Measurements from ENCODE around the gene GLT8D1.

GRCh38 chr3:52694528-52695189, 10.9 kb downstream of the GLT8D1 start:
- TF ChIP-seq HOXA7 (CRISPR knock-in tag; IDR thresholded peaks at IDR 0.05) (no peak), KDM5A (IDR thresholded peaks at IDR 0.05) (no peak)

Measured in A549 (cell line).